ENCODE data around the gene DPYSL4. TPM values are rescaled to one million over a fixed set of nuclear protein-coding genes. Genes with fewer than 3 reads are reported as not detected.

Gene DPYSL4
- total RNA-seq, 1 experiment from 2014 or later = 26.3 TPM

DNA sequence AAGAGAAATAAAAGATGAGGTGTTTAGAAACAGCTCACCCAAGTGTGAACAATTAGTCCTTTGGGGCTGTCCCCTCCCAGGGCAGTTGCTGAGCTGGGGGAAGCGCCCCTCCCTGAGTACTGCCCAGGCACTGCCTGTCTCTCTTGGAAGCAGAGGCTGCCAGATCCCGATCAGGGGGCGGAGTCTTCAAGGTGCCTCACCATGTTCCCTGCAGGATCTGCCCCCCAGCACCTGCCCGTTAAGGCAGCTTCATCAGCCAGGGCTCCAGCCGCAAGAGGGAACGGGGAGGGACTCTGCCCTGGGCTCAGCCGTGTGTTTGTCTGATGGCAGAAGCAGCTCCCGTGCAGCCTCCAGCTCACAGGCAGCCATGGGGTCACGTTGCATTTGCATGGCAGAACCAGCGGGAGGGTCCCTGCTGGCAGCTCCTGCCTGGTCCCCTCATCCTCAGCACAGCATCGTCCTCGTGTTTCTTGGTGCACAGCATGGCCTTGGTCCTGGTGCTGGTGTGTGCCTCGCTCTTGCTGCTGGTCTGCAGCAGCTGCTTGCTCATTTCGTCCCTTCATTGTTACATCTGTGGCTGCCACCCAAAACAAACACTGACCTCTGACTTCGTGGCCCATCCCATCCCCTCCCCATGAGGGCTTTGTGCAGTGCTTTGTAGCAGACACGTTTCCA lies 10.7 kb upstream of the DPYSL4 start:
- Histone ChIP-seq H2BK20ac (ENCODE audit: low read depth, low read length, poor library complexity, severe bottlenecking) (no peak overlapping the region), H2BK12ac (ENCODE audit: insufficient read length, low read depth, low read length) (no peak overlapping the region), H3K9me3 (ENCODE audit: control insufficient read depth, low read depth, low read length) (no peaks in the 10 kb centered on the region), H3K9ac (ENCODE audit: extremely low read depth, insufficient read length, low read length) (no peak overlapping the region), H3T11ph (ENCODE audit: low read length) (no peak overlapping the region), H4K5ac (ENCODE audit: insufficient read length, low read depth, low read length) (no peak overlapping the region), H3K23ac (ENCODE audit: insufficient read length, low read depth, low read length) (no peak overlapping the region), H3K79me2 (ENCODE audit: insufficient read depth, low read length) (no peaks in the 10 kb centered on the region), H4K8ac (replicated peaks; ENCODE audit: insufficient read length, low read depth, low read length) (no peak overlapping the region), H2AK5ac (ENCODE audit: insufficient read length, low read length) (no peak overlapping the region), H3K4ac (ENCODE audit: low read depth, low read length) (no peak overlapping the region), H3K4me1 (ENCODE audit: insufficient read depth, low read length) (no peaks in the 10 kb centered on the region), H3K18ac (ENCODE audit: insufficient read length, low read depth, low read length) (no peak overlapping the region), H2BK120ac (ENCODE audit: low read depth, low read length, poor library complexity, severe bottlenecking) (no peak overlapping the region), H4K20me1 (ENCODE audit: control insufficient read depth, insufficient read depth, insufficient read length) (peaks cover 2% of the 10 kb centered on the region), H3K56ac (ENCODE audit: insufficient read length, low read depth, low read length) (no peak overlapping the region), H3K27me3 (ENCODE audit: insufficient read depth, low read length) (no peaks in the 10 kb centered on the region), H2AFZ (ENCODE audit: low read length) (no peak overlapping the region), H3K27ac (ENCODE audit: insufficient read length, low read depth, low read length) (no peak overlapping the region), H2BK15ac (ENCODE audit: low read depth, low read length) (no peak overlapping the region), H3K23me2 (ENCODE audit: insufficient read length, low read depth, low read length, poor library complexity, severe bottlenecking) (peaks cover 2% of the 10 kb centered on the region), H2BK5ac (ENCODE audit: insufficient read length, low read length) (no peak overlapping the region), H3K79me1 (ENCODE audit: insufficient read depth, low read depth, low read length, poor library complexity, severe bottlenecking) (no peaks in the 10 kb centered on the region), H3K14ac (ENCODE audit: insufficient read depth, low read length) (no peak overlapping the region), H3K4me2 (ENCODE audit: insufficient read depth, insufficient read length, low read length) (peak overlapping the region; percentile 11), H4K91ac (ENCODE audit: insufficient read length, low read depth, low read length) (no peak overlapping the region)
- H3K9me3 Mint-ChIP-seq = peaks cover 6 to 22% of the 10 kb centered on the region in 2 experiments
- TF ChIP-seq, protein P1, sequence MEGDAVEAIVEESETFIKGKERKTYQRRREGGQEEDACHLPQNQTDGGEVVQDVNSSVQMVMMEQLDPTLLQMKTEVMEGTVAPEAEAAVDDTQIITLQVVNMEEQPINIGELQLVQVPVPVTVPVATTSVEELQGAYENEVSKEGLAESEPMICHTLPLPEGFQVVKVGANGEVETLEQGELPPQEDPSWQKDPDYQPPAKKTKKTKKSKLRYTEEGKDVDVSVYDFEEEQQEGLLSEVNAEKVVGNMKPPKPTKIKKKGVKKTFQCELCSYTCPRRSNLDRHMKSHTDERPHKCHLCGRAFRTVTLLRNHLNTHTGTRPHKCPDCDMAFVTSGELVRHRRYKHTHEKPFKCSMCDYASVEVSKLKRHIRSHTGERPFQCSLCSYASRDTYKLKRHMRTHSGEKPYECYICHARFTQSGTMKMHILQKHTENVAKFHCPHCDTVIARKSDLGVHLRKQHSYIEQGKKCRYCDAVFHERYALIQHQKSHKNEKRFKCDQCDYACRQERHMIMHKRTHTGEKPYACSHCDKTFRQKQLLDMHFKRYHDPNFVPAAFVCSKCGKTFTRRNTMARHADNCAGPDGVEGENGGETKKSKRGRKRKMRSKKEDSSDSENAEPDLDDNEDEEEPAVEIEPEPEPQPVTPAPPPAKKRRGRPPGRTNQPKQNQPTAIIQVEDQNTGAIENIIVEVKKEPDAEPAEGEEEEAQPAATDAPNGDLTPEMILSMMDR (conservative IDR thresholded peaks at IDR 0.05) = no peak
- no CpG with 5 or more reads among the region's 16 CpGs for WGBS (ENCODE audit: extremely low coverage, insufficient read length, low lambda C conversion rate)
- peaks cover 12 to 13% of the 10 kb centered on the region in 2 experiments for H3K4me1 Mint-ChIP-seq
- peak; percentile 64 for DNase-seq
- H3K4me3 Mint-ChIP-seq = peak overlapping the region in 1 of 2 experiments; percentile 38; a peak in 2 of 5 replicates
- H3K27me3 Mint-ChIP-seq (ENCODE audit: low read depth) = peaks cover 70% of the 10 kb centered on the region
- H3K36me3 Mint-ChIP-seq (ENCODE audit: insufficient read depth in 1 of 3, low read depth in 3 of 3) = peaks cover 5 to 8% (median 5%) of the 10 kb centered on the region in 3 experiments; a peak in 5 of 7 replicates
- no peak overlapping the region for H3K27ac Mint-ChIP-seq

All from H9 (cell line).